Aorta (tissue), 5 donors: Measurements from ENCODE around the gene MORC1. TPM values are rescaled to one million over a fixed set of nuclear protein-coding genes. Genes with fewer than 3 reads are reported as not detected.

ENCODE experiments used
- ATAC-seq: fragments of 200-7000 bp; cut with Tn5 transposase; one replicate; pipeline ENCODE4 v1.9.1; 2022; ENCODE audit warnings: moderate library complexity; ENCODE audit not compliant: low FRiP score
- DNase-seq, 2 donors: peaks; one replicate each; pipeline ENCODE4 v3.0.0-alpha.2; 2020
- H3K27ac ChIP-seq, 2 donors: one replicate each; pipeline ENCODE4 v1.5.1; 2013; ENCODE audit warnings: low read length in 2 of 2, mild to moderate bottlenecking in 2 of 2, moderate library complexity in 2 of 2, control low read depth in 1 of 2, inconsistent platforms in 1 of 2, low read depth in 1 of 2
- H3K27me3 ChIP-seq, 2 donors: one replicate each; pipeline ENCODE4 v1.6.1; 2013; ENCODE audit warnings: control low read depth in 1 of 2, low read length in 1 of 2, mild to moderate bottlenecking in 1 of 2, moderate library complexity in 1 of 2; ENCODE audit not compliant: insufficient read depth in 2 of 2, control insufficient read depth in 1 of 2
- H3K36me3 ChIP-seq, 2 donors: one replicate each; pipeline ENCODE4 v1.6.1; 2013; ENCODE audit warnings: control low read depth in 1 of 2, low read length in 1 of 2, mild to moderate bottlenecking in 1 of 2; ENCODE audit not compliant: insufficient read depth in 2 of 2, control insufficient read depth in 1 of 2
- H3K4me1 ChIP-seq, 2 donors: one replicate each; pipeline ENCODE4 v1.6.1; 2013; ENCODE audit warnings: low read length in 2 of 2, control low read depth in 1 of 2, mild to moderate bottlenecking in 1 of 2, moderate library complexity in 1 of 2; ENCODE audit not compliant: insufficient read depth in 2 of 2, control insufficient read depth in 1 of 2
- H3K4me3 ChIP-seq, 2 donors: one replicate each; pipeline ENCODE4 v1.5.1; 2013; ENCODE audit warnings: low read length in 2 of 2, control low read depth in 1 of 2, mild to moderate bottlenecking in 1 of 2
- H3K9me3 ChIP-seq: one replicate; pipeline ENCODE4 v1.6.1; 2013; ENCODE audit warnings: mild to moderate bottlenecking, low read length; ENCODE audit not compliant: control insufficient read depth
- WGBS, 2 donors: extraction: QIAGEN DNeasy Blood & Tissue Kit; methylation state at CpG; one replicate each; pipeline ENCODE4 v1.1.7; 2013; 5-methylcytosine and 5-hydroxymethylcytosine counted together
- intact Hi-C, 2 donors: fragments of 100-400 bp; cut with DNase I; formaldehyde crosslinking; loops; one replicate each; pipeline versions ENCODE4 v1.14.2 to v1.15.0; 2022
- polyA plus RNA-seq, 2 donors: library from polyadenylated mRNA; stranded (reverse); fragments of 200-250 nt; gene quantifications; one replicate each; pipeline ENCODE4 v1.2.3, GENCODE V29; 2013
- total RNA-seq, 2 donors: library from RNA; stranded (reverse); fragmentation: NEBNext Ultra II Directional; extraction: Animal tissue kit (Norgen Biotek cat#: 25700); gene quantifications; one replicate each; pipeline ENCODE4 v1.2.1, GENCODE V29; 2021
- donor health status: healthy with polysubstance abuse.
- donor health status: Bipolar disorder and iron deficiency.
- donor health status: DM: no; HTN: no; CAD: no.
- donor health status: DM: no; HTN: no; CAD: no.
- donor health status: DM: yes; HTN: yes; CAD: no.

MORC1 gene
- total and polyA plus RNA-seq, 4 donors = not detected

GRCh38 chr3:108914774-108915641 lies 202.9 kb downstream of the MORC1 start:
- ATAC-seq (peak; percentile 71), DNase-seq (no peak)
- H3K9me3 ChIP-seq = no peaks in the 10 kb centered on the region
- WGBS, 2 donors = 22 to 25% methylated on average over 6 of the region's 6 CpGs
- no peak overlapping the region for H3K4me3 ChIP-seq
- peaks cover 0 to 2% of the 10 kb centered on the region in 2 donors for H3K4me1 ChIP-seq
- intact Hi-C loops = loop anchor here (5.0 to 10.0 kb wide), 2 partner anchors 250 to 253 kb away; no protein-coding TSS in a partner anchor
- no peaks in the 10 kb centered on the region for H3K27me3 ChIP-seq
- H3K36me3 ChIP-seq = no peaks in the 10 kb centered on the region
- no peak overlapping the region for H3K27ac ChIP-seq

GRCh38 chr3:108909799-108910198 lies 208.1 kb downstream of the MORC1 start:
- no peaks in the 10 kb centered on the region for H3K27me3 ChIP-seq
- H3K4me3 ChIP-seq = no peak overlapping the region
- H3K9me3 ChIP-seq = no peaks in the 10 kb centered on the region
- 94 to 96% methylated on average over 5 of the region's 5 CpGs for WGBS, 2 donors
- no peaks in the 10 kb centered on the region for H3K4me1 ChIP-seq
- DNase-seq = no peak
- no peak for ATAC-seq
- no peaks in the 10 kb centered on the region for H3K36me3 ChIP-seq
- no peak overlapping the region for H3K27ac ChIP-seq
- intact Hi-C loops = loop anchor here in 1 of 2 donors (10.0 kb wide), 1 partner anchor 245 kb away; no protein-coding TSS in a partner anchor

Other genes starting within 250 kb of the MORC1 start
- not detected for gene GUCA1C, start 164.3 kb downstream of the MORC1 start, total RNA-seq
- gene GUCA1C, start 164.3 kb downstream of the MORC1 start, polyA plus RNA-seq = not detected
- gene C3orf85, start 18.6 kb upstream of the MORC1 start, total RNA-seq = not detected
- gene C3orf85, start 18.6 kb upstream of the MORC1 start, polyA plus RNA-seq = 10 to 100 TPM in 1 of 2 donors, under 1 TPM in 1; 0.82 to 25.9 TPM
- not detected for gene DPPA2, start 198.4 kb upstream of the MORC1 start, total RNA-seq
- not detected for gene DPPA2, start 198.4 kb upstream of the MORC1 start, polyA plus RNA-seq
- not detected for gene DPPA4, start 219.4 kb upstream of the MORC1 start, total RNA-seq
- gene DPPA4, start 219.4 kb upstream of the MORC1 start, polyA plus RNA-seq = not detected